Stimulated activated CD4-positive, alpha-beta T cell treated with anti-CD3 and anti-CD28 coated beads, TNF-alpha, amount 100 ng/mL, for 24 hours (primary cell): ENCODE measurements around the gene SLC1A1.
"Not testable (repeated sequence)": the region's sequence is repeated elsewhere in the genome, so short reads cannot be mapped to it uniquely, and the experiment has no call there.

ENCODE experiments used
- DNase-seq, 3 experiments: peaks; one replicate each; pipeline ENCODE4 v3.0.0-alpha.2; 2020; ENCODE audit warnings: low read depth in 3 of 3

SLC1A1 gene

DNA sequence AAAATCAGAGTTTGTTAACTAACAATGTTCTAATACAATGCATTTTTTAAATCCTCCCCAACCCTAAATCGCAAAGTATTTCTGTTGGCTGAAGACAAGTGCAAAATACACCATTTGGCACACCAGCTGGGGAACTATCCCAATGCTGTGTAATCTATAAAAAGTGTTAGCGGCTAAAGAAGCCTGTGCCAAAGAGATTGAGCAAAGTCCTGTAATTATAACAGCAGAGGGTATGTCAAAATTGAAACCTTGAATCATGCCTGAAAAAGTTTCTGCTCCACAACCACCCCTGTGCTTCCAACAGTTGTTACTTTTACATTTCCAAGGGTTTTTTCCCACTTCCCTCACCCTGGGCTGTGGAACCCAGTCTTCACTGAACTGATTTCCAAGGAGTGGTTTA, 88.7 kb downstream of the SLC1A1 start:
- no peak for DNase-seq

DNA sequence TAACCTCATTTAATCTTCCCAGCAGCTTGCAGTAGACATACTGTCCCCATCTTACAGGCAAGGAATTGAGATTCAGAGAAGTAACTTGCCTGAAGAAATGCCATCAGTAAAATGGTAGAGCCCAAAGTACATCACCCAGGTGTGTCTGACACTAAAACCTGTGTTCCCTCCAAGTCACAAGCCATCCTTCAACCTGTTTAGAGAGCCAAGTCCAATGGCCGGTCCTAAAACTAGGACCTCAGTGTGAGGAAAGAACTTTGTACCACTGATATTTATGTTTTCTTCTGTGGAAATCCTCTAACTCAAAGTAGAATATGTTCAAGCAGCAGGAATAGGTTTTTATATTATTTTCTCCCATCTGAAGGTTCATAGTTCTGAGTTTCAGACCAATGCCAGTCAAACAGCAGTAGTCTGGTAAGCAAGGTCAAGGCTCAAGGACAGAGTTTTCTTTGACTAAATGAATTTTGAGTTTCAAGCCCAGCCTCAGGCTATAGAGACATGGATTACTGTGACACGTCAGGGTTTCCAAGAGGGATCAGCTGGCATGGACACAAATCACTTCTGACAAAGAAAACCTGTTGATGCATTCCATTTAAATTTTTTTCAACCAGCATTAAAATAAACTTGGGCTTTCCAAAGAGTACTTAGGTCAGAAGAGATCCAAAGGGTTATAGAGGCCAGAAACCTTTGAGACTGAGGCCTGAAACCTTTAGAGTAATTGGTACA, 90.9 kb downstream of the SLC1A1 start:
- DNase-seq = no peak

DNA sequence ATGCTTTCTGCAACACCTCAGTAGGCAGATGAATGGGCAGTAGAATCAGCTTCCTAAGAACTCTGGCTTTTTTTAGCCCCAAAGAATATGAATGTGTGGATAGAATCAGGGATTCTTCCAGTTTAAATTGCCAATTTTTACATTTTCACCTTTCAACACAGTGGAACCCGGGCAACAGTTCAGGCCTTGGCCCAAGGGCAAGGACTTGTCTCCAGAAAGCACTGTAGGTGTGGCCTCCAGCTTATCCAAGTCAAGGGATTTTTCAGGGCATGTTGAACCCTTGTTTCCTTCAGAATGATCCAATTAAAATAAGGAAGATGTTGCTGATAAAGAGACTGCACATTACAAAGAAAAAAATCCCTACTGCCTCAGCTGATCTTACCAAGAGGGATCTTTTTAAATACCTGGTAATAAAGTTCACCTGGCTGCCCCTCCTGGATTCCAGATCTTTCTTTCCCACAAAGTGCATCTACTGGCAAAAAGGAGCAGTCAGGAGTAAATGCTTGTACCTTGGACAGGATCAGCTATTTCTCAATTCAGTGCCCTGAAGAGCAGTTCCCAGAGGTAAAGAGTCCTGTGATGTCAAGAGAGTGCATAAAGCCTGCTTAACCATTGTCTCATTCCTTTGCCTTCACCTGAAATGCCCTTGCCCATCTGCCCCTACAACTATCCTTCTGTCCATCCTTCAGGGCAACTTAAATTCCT, 91.7 kb downstream of the SLC1A1 start:
- DNase-seq = no peak

DNA sequence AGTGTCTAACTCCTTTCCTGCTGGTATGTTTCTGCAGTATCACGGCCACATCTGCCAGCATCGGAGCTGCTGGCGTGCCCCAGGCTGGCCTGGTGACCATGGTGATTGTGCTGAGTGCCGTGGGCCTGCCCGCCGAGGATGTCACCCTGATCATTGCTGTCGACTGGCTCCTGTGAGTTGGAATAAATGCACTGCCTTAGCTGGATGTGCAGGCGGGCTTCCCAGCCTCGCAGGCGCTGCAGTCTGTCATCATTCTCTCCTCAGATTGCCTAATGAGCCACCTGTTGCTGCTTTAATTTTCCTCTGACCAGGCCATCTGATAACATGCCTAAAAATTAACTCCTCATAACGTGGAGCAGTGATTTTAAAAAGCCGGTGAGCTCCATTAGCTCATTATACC, 92.7 kb downstream of the SLC1A1 start:
- no peak for DNase-seq

DNA sequence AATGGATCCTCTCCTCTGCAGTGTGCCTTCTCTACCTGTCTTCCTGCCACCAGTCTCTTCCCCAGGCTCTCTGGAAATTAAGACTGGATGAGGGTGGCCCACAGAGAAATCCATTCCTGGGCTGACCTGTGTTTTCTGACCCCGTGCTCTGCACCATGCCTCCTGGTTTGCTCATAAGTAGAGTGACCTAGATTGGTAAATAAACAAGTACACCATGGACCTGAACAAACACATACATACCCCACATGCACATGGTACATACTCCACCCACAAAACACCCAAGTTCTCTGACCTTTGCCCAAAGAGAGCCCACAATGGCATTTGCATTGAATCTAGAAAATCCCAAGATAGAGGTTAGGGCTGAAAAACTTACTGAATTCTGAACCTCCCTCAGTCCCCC, 94.4 kb downstream of the SLC1A1 start:
- DNase-seq = no peak

DNA sequence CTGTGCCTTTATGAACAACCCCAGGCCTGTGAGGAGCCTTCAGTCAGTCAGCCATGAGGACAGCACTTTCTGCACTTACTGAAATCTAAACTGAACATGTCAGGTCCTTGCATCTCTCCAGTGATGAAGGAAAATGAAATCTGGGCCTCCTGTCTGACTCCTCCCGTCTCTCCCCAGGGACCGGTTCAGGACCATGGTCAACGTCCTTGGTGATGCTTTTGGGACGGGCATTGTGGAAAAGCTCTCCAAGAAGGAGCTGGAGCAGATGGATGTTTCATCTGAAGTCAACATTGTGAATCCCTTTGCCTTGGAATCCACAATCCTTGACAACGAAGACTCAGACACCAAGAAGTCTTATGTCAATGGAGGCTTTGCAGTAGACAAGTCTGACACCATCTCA, 94.9 kb downstream of the SLC1A1 start:
- no peak for DNase-seq

DNA sequence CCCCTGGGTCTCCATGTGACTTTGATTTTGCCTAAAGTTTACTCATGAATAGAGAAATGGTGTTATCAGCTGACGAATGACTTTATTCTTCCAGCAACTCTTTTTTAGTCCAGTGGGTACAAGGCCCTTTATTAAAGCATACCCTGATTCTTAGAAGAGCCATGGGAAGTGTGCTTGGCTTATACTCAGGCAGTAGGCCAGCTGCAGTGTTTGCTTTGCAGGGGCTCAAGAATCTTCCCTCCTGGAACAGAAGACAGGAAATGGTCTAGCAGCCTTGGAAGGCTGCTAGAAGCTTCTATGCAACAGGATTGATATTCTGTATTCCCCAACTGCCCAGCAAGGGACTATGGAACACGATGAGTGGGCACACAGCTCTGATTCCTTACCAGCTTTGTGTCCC, 98.5 kb downstream of the SLC1A1 start:
- no peak for DNase-seq

DNA sequence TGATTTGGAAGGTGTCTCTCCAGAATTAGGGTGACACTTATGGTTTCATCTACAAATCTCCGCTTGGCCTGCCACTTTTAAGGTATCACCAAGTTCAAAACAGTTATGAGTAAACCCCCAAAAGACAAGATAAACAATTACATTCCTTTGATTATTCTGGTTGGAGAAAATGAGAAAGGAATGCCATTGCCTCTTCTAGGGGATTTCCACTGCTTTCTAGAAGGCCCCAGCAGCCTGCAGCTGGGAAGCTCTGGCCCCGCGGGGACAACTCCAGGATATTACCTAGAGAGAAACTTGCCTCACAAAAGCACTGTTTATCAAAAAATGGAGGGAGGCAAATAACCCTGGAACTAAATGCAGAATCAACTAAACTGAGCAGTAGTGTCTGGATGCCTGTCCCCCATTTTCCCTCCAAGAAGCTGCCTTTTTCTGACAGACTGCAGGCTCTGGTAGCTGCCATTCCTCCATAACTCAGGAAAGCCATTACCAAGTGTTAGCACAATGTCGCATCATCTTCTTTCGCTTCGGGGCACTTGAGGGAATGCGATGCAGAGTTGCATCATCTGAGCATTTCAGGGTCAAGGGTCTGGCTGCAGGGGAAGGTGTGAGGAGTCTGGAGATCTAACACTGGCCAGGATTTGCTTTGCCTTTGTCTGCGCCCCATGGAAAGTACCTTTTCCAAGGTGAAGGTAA, 100.3 kb downstream of the SLC1A1 start:
- DNase-seq = no peak

DNA sequence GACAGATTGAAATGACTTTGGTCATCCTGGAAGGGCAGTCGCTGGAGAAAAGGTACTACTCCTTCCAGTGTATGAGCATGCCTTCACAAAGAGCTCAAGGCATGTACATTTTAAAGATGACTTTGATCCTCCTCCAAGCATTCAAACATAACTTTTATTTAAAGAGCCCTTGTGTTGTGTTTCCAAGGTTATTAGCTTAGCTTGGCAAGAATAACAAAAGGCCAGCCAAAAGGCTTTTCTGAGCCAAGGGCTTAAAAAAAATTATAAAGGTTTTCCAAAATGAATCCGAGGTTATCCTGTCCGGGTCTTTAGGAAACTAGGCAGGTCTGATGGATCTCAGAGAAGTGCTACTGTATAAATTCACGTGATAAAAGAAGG, 100.8 kb downstream of the SLC1A1 start:
- no peak for DNase-seq

DNA sequence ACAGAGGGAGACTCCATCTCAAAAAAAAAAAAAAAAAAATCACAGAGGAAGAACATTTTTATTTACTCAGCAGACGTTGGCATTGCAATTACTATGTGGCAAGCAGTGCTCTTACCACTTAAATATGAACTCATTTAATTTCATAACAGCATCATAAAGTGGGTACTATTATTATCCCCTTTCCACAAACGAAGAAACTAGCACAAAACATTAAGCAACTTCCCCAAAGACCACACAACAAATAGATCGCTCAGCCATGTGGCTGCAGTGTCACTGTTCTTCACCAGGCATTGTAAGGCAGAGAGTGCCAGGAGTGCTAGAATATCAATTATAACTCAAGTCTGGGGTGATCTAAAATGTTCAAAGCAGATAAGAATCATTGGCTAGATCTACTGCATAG, 102.0 kb downstream of the SLC1A1 start:
- no peak for DNase-seq

DNA sequence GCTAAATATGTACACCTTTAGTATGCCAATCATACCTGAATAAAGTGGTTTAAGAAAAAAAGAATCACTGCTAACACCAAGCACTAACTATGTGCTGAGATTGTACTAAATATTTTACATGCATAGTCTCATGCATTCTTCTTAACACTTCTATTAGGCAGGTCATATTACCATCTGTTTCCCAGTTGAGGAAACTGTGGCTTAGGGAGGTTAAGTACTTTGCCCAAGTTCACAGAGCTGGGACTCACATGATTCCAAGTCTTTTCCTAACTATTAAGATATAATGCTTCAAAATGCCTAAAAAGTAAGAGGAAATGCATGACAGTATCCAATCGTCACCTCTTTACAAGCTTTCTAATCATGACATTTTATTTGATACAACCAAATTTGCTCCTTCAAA, 102.6 kb downstream of the SLC1A1 start:
- DNase-seq = no peak

DNA sequence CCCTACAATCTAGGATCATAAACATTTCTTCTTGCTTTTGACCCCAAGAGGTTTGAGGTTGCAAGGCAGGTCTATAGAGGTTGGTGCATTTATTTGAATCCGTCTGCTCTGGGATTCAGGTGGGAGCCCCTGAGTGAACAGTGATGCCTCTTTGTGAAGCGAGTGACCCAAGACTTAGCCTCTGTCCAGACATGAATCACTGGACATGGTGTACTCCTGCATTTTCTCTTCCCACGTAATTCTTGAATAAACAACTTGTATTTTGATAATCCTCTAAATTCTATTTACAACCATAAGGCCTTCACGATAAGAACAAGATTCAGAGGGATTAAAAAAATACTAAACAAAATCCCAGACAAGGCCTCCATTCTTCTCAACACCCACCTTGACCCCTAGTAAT, 104.3 kb downstream of the SLC1A1 start:
- DNase-seq = no peak

DNA sequence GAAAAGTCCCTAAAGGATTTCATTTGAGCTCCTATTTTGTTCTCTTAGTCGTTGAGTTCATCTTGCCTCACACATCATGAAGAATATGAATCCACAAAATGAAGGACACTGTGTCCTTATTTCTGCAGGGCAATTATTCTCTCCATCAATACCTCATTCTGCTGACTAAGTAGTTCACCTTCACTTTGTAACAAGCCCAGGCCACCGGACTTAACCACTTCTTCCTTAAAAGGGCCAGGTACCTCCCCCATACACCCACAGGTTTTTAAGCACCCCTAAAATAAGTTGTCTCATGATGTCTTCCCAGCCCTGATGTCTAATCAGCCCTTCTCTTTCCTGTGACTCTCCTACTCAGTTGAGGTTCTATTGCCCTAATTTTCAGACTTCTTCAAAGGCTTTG, 104.7 kb downstream of the SLC1A1 start:
- DNase-seq = no peak

DNA sequence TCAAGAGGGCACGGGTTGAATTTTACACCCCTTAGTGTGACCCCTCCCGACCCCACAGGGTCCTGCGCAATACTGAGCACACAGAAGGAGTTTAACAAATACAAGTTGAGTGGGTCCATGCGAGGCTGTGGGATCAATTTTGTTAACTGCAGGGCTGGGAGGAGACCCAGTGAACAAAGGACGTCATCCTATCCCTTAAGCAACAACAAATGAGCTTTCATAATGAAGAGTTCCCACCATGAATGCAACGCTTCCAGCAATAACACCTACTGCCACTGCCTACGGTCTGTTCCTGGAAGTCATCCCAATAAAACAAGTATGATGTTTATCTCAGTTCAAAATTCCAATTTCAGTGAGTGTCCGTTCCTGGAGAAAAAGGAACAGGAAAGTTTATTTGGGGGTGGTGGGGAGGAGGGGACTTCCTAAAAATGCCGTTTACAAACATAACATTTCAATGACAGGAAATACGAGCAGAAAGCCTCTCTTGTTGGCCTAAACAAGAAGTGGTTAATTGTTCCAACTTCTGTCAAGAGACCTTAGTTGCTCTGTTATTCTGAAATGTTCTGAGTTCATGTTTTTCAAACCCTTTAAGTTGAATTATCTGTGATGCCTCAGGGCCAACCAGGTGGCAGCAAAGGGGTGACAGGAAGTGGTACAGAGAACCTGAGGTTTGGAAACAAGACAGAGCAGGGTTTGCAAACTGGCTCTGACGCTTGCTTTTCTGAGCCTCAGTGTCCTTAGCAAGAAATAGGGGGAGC, 106.1 kb downstream of the SLC1A1 start:
- DNase-seq = peak in 1 of 3 experiments; percentile 32

DNA sequence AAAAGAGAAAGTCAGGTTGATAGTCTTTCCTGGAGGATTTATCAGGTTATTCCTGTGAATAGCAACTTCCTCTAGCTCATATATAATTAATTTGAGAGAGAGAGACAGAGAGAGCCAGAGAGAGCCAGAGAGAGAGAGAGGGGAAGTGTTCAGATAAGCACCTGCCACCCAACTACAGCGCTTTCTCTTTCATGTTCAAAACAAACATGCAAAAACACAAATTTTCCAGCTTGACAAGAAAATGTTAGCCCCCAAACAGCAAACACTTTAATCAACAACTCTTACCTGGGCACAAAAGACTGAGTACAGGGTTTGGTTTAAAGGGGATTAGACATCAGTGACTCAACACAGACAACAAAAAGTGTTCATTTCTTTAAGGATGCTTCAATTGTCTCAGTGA, 110.1 kb downstream of the SLC1A1 start:
- no peak for DNase-seq

DNA sequence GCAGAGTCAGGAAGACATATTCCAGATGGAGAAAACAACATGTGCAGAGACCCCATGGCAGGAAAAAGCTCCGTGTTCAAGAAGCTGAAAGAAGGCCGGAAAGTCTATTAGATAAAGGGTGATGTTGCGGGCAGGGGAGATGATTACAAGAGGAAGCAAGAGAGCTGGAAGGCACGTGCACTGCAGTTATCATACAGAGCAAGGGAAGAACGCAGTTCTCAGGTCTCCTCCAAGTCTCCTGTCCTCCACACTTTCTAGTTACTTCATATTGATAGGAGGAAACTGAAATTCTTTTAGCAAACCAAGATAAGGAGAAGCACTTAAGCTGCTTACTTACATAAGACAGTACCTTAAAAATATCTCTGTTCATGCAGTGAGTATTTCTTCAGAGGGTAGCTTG, 113.6 kb downstream of the SLC1A1 start:
- DNase-seq = no peak

DNA sequence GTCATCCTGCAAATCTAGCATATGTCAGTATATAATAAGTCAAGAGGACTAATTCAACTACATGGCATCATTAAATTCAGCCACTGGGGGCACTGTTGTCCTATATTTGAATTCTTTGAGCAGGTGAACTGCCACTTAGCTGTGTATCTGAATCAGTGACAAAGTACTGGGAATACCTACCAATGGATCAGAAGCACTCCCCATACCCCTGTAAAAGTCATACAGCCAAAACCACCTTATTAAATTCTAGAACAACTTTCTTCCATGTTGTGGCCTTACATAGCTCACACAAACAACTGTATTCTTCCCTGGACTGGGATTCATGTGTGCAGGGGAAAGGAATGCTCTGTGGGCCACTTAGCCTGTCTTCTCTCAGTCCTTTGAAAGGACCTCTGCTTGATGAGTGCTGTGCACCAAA, 114.4 kb downstream of the SLC1A1 start:
- peak; percentile 35 to 56 (median 46) for DNase-seq

DNA sequence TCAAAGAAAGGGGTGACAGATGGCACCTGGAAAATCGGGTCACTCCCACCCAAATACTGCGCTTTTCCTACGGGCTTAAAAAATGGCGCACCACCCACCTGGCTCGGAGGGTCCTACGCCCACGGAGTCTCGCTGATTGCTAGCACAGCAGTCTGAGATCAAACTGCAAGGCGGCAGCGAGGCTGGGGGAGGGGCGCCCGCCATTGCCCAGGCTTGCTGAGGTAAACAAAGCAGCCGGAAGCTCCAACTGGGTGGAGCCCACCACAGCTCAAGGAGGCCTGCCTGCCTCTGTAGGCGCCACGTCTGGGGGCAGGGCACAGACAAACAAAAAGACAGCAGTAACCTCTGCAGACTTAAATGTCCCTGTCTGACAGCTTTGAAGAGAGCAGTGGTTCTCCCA, 115.8 kb downstream of the SLC1A1 start:
- DNase-seq = not testable (repeated sequence)

DNA sequence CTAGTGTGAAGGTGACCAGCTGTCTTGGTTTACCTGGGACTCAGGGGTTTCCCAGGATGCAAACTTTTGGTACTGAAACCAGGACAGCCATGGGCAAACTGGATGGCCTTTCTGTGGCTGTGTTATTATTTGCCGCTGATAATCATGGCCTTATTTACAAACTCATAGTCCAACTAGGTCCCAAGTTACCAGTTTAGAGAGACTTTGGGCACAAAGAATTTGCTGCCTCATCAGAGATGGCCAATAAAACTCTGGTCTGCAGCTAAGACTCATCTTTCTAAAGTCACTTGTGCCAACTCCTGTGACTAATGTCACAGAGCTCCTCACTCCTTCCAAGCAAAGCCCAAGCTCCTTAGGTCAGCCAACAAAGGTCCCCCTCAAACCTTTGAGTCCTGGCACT, 124.4 kb downstream of the SLC1A1 start:
- DNase-seq = no peak

DNA sequence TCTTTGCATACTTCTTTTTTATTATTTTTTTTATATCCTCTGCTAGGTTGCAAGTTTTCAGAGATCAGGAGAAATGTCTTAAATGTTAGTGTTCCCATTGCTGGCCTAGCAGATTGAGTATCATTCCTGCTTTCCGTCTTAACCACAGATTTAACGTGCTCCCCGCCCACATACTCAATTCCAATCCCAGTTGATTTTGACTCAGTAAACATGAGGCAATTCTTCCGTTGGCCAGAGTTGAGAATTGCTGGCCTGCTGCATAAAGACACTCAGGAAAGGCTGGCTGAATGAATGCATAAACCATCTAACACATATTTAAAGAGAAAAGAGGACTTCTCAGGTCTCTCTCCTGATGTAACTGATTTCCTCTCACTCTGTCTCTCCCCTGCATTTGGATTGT, 125.0 kb downstream of the SLC1A1 start:
- no peak for DNase-seq

DNA sequence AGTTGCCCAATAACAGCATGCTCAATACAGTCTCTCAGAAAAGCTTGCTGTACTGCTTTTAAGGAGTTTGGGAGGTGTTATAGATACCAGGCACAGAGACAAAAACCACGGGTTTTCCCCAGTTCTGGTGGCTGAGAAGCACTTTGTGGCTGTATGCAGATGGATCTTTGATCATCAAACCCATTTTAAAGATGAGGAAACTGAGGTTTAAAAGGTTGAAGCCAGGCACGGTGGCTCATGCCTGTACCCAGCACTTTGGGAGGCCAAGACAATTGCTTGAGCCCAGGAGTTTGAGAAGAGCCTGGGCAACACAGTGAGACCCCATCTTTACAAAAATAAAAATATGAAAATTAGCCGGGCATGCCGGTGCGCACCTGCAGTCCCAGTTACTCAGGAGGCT, 125.5 kb downstream of the SLC1A1 start:
- no peak for DNase-seq

DNA sequence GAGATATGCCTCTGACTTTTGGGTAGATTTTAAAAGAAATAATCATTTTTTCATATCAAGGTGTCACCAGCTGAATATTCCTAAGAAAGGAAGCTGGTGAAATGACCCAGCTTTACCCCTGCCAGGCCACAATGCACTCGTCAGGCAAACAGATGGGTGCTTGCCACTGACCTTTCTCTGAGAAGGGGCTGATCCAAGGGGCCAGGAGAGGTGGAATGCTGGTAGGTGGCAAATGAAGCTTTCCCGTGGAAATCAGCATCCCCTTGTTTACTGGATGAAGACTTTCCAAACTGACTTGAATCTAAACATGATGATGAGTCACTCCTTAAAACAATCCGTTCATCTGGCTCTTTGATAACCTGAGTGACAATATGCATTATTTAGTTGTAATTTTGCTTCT, 127.5 kb downstream of the SLC1A1 start:
- no peak for DNase-seq
